Pancreas (tissue), 10 donors: ENCODE data around the gene IRF2BP2. TPM values are rescaled to one million over a fixed set of nuclear protein-coding genes. Genes with fewer than 3 reads are reported as not detected.
A peak's percentile ranks its signal among the peaks of the same experiment; 100 is the strongest.

Experiments used
- ATAC-seq, 4 donors: fragments of 200-7000 bp; cut with Tn5 transposase; one replicate each; pipeline versions ENCODE4 v1.8.0 to v1.9.1; 2020; ENCODE audit warnings: mild to moderate bottlenecking in 4 of 4, moderate library complexity in 4 of 4
- DNase-seq, 6 donors: peaks; one replicate each; pipeline ENCODE4 v3.0.0-alpha.2; 2020
- FAIRE-seq: peaks from 2 replicates; lab custom pipeline; 2012; peaks lifted over from hg19 to GRCh38; lab: Jason Lieb, UNC
- H3K27ac ChIP-seq, 4 donors: fragments of 200-600 bp; sonication (generic); 1 replicate in 3 of 4; 2 replicates in 1 of 4; pipeline versions ENCODE4 v1.5.0 to v1.8.0; 2020
- H3K27me3 ChIP-seq, 4 donors: fragments of 200-600 bp; one replicate each; pipeline ENCODE4 v1.8.0; 2021
- H3K36me3 ChIP-seq, 3 donors: fragments of 200-600 bp; sonication (generic) in 1 of 3; one replicate each; pipeline versions ENCODE4 v1.5.0 to v1.8.0; 2020 to 2021
- H3K4me1 ChIP-seq, 3 donors: fragments of 200-600 bp; one replicate each; pipeline ENCODE4 v1.8.0; 2021
- H3K4me3 ChIP-seq, 4 donors: fragments of 200-600 bp; sonication (generic) in 2 of 4; one replicate each; pipeline versions ENCODE4 v1.5.0 to v1.8.0; 2020 to 2021
- H3K9me3 ChIP-seq, 4 donors: fragments of 200-600 bp; one replicate each; pipeline ENCODE4 v1.8.0; 2021
- WGBS, 2 donors: extraction: QIAGEN DNeasy Blood & Tissue Kit; methylation state at CpG; one replicate each; pipeline ENCODE4 v1.1.7; 2013; 5-methylcytosine and 5-hydroxymethylcytosine counted together
- intact Hi-C, 3 donors: fragments of 100-400 bp; cut with DNase I; formaldehyde crosslinking; loops; one replicate each; pipeline versions ENCODE4 v1.11.1 to v1.14.2; 2022
- polyA plus RNA-seq, 2 donors: library from polyadenylated mRNA; stranded (reverse); fragments of 200-250 nt; gene quantifications; one replicate each; pipeline ENCODE4 v1.2.3, GENCODE V29; 2013
- total RNA-seq, 6 donors: library from RNA; stranded (reverse); fragmentation: NEBNext Ultra II Directional in 4 of 6; extraction: Animal tissue kit (Norgen Biotek cat#: 25700) in 4 of 6; gene quantifications; one replicate each; pipeline versions ENCODE4 v1.2.1 to v1.2.4, GENCODE V29; 2021 to 2023
- TF ChIP-seq, protein P1 (sequence below), 4 donors: fragments of 200-600 bp; sonication (generic) in 3 of 4; IDR thresholded peaks; one replicate each; pipeline versions ENCODE4 v1.5.0 to v1.8.0; 2021; ENCODE audit warnings: antibody characterized with exemption in 4 of 4
- donor health status: healthy with polysubstance abuse.
- donor health status: DM: no; HTN: no; CAD: no; lungs with moderate emphysema.
- donor health status: DM: no; HTN: no; CAD: no.
- donor health status: control.
- donor health status: control.
- donor health status: Bipolar disorder and iron deficiency.
- donor health status: DM: yes; HTN: yes; CAD: no.
- donor health status: DM: no; HTN: no; CAD: no.
- donor health status: DM: no; HTN: no; CAD: no.
- donor health status: DM: yes; HTN: yes; CAD: no.

IRF2BP2 gene
- total and polyA plus RNA-seq, 8 donors, result 47.0 to 95.6 (median 57.7) TPM

DNA sequence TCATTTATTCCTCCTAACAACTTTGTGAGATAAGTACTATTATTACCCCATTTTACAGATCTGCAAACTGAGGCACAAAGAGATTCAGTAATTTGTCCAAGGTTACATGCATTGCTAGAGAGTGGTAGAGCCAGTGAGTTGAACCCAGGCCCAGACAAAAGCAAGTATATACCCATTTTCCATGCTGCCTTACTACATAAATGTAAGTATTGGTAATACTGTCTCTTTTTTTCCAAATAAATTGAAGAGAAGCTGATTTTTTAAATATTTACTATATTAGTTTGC, 33.8 kb upstream of the IRF2BP2 start:
- intact Hi-C loops, result no loop called here
- peak overlapping the region; percentile 59 to 90 (median 82) for H3K27ac ChIP-seq
- H3K4me1 ChIP-seq, result peaks cover 28 to 48% (median 38%) of the 10 kb centered on the region in 3 donors
- no peaks in the 10 kb centered on the region for H3K27me3 ChIP-seq
- ATAC-seq, result no peak
- TF ChIP-seq, protein P1, sequence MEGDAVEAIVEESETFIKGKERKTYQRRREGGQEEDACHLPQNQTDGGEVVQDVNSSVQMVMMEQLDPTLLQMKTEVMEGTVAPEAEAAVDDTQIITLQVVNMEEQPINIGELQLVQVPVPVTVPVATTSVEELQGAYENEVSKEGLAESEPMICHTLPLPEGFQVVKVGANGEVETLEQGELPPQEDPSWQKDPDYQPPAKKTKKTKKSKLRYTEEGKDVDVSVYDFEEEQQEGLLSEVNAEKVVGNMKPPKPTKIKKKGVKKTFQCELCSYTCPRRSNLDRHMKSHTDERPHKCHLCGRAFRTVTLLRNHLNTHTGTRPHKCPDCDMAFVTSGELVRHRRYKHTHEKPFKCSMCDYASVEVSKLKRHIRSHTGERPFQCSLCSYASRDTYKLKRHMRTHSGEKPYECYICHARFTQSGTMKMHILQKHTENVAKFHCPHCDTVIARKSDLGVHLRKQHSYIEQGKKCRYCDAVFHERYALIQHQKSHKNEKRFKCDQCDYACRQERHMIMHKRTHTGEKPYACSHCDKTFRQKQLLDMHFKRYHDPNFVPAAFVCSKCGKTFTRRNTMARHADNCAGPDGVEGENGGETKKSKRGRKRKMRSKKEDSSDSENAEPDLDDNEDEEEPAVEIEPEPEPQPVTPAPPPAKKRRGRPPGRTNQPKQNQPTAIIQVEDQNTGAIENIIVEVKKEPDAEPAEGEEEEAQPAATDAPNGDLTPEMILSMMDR (IDR thresholded peaks at IDR 0.05), result no peak
- DNase-seq, result no peak
- no peaks in the 10 kb centered on the region for H3K9me3 ChIP-seq
- H3K36me3 ChIP-seq, result no peaks in the 10 kb centered on the region
- H3K4me3 ChIP-seq, result no peak overlapping the region
- no peak for FAIRE-seq

DNA sequence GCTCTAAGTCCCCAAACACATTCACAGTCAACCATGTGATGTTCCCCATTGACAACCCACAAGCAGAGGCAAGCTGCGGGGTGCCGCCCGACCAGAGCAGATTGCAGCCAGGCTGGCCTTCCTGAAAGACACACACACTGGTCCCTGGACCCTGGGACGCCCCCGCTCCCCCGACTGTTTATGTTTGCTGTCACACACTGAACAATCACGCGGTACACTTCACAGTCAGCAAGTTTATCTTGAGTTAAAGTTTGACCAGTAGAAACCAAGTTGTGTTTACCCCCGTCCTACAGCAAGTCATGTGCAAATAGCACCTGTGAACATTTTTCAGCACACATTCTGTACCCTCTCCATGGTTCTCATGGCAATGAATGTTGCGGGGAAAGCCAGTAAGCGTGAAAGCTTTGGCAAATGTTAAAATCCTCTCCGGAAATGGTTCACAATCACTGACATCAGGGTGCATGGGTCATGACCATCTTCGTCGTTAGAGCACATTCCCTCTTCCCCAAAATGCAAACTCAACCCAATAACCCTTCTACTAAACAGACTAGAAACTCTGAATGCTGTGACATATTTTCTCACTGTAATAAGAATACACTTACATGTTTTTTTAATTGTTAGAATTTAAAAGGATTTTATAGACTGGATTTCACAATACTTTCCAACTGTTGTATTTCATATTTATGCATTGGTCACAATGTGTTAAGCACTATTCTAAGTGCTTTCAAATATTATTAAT, 33.3 kb upstream of the IRF2BP2 start:
- intact Hi-C loops, result no loop called here
- no peaks in the 10 kb centered on the region for H3K9me3 ChIP-seq
- peaks cover 28 to 51% (median 43%) of the 10 kb centered on the region in 3 donors for H3K4me1 ChIP-seq
- H3K27me3 ChIP-seq, result no peaks in the 10 kb centered on the region
- DNase-seq (peak; percentile 63 to 84 (median 76)), FAIRE-seq (no peak), ATAC-seq (peak; percentile 82 to 90 (median 85))
- H3K36me3 ChIP-seq, result no peaks in the 10 kb centered on the region
- no peak overlapping the region for H3K4me3 ChIP-seq
- TF ChIP-seq, protein P1 (IDR thresholded peaks at IDR 0.05), result no peak
- peak overlapping the region; percentile 59 to 90 (median 82) for H3K27ac ChIP-seq
- WGBS, 2 donors, result 8 to 13% methylated on average over 14 of the region's 14 CpGs

DNA sequence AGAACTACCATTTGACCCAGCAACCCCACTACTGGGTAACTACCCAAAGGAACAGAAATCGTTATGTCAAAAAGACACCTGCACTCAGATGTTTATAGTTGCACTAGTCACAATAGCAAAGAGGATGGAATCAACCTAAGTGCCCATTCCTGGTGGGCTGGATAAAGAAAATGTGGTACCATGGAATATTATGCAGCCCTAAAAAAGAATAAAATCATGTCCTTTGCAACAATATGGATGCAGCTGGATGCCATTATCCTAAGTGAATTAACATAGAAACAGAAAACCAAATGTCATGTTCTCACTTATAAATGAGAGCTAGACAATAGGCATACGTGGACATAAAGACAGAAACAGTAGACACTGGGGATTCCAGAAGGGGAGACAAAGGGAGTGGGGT, 32.5 kb upstream of the IRF2BP2 start:
- WGBS, 2 donors, result 85 to 89% methylated on average over 2 of the region's 2 CpGs
- no peak for ATAC-seq
- H3K27me3 ChIP-seq, result no peaks in the 10 kb centered on the region

DNA sequence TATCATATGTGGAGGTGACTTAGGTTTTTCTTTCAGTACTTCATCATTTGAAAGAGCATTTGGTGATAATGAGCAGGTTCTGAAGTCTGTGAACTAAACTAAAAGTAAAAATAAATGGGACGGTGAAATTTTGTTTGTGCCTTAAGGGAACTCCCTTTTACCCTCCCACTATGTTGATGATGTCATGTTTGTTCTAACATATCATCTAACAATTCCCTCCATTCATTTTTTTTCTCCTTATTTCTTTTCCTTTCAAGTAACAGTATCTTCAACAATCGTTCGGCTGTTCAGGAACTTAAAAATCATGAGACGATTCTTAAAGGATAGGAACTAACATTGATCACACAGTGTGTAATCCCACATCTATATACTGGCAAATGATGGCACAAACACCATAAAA, 30.0 kb upstream of the IRF2BP2 start:
- no peak for FAIRE-seq
- ATAC-seq, result no peak

More for the DNA sequence above, 32.5 kb upstream of the IRF2BP2 start:
- FAIRE-seq, result no peak
- Histone ChIP-seq H3K4me3 (no peak overlapping the region), H3K4me1 (peaks cover 28 to 51% (median 44%) of the 10 kb centered on the region in 3 donors), H3K36me3 (no peaks in the 10 kb centered on the region), H3K9me3 (no peaks in the 10 kb centered on the region), H3K27ac (peak overlapping the region in 2 of 4 donors; percentile 82 to 90)
- TF ChIP-seq, protein P1 (IDR thresholded peaks at IDR 0.05), result no peak
- no peak for DNase-seq
- intact Hi-C loops, result no loop called here

More for the DNA sequence above, 30.0 kb upstream of the IRF2BP2 start:
- no peak for DNase-seq
- Histone ChIP-seq H3K27me3 (no peaks in the 10 kb centered on the region), H3K27ac (peak overlapping the region in 2 of 4 donors; percentile 55 to 70), H3K4me3 (no peak overlapping the region), H3K36me3 (no peaks in the 10 kb centered on the region), H3K4me1 (peaks cover 28 to 46% (median 44%) of the 10 kb centered on the region in 3 donors), H3K9me3 (no peaks in the 10 kb centered on the region)
- WGBS, 2 donors, result 62 to 67% methylated on average over 4 of the region's 4 CpGs
- intact Hi-C loops, result no loop called here
- TF ChIP-seq, protein P1 (IDR thresholded peaks at IDR 0.05), result no peak
